G401 (cell line): ENCODE measurements around the gene MARCHF2. TPM values are rescaled to one million over a fixed set of nuclear protein-coding genes. Genes with fewer than 3 reads are reported as not detected.

Experiments used
- DNase-seq: peaks from one replicate; pipeline ENCODE4 v3.0.0-alpha.2; 2015; ENCODE audit warnings: low spot score
- in situ Hi-C: cut with HindIII; loops from 2 replicates; pipeline ENCODE4 v1.10.0; 2016; ENCODE audit warnings: low sequenced_read_pairs, mixed read lengths
- total RNA-seq: library from RNA; depleted of rRNA; stranded (reverse); fragments of >200 nt; shearing (Covaris generic); gene quantifications from 2 replicates; pipeline ENCODE4 v1.2.3, GENCODE V29; 2014; rRNA removed

Gene MARCHF2
- total RNA-seq, 1 experiment from 2014 or later: 45.4 TPM

- in situ Hi-C loops: no loop called here
- no peak for DNase-seq
Measured at GRCh38 chr19:8488365-8488764, 75.3 kb downstream of the MARCHF2 start.

Other genes starting within 250 kb of the MARCHF2 start
- gene CERS4, start 203.9 kb upstream of the MARCHF2 start, total RNA-seq: 81.1 and 102 TPM in 2 replicates
- gene CD320, start 104.9 kb upstream of the MARCHF2 start, total RNA-seq: 141 and 173 TPM in 2 replicates
- gene NDUFA7, start 91.9 kb upstream of the MARCHF2 start, total RNA-seq: 39.8 and 59.0 TPM in 2 replicates
- gene RPS28, start 91.8 kb upstream of the MARCHF2 start, total RNA-seq: 791 and 831 TPM in 2 replicates
- 0.81 and 1.2 TPM in 2 replicates for gene KANK3, start 70.0 kb upstream of the MARCHF2 start, total RNA-seq
- 2.2 and 8.4 TPM in 2 replicates for gene ANGPTL4, start 49.1 kb upstream of the MARCHF2 start, total RNA-seq
- gene RAB11B, start 22.9 kb upstream of the MARCHF2 start, total RNA-seq: 30.4 and 39.1 TPM in 2 replicates
- 101 and 123 TPM in 2 replicates for gene HNRNPM, start 31.7 kb downstream of the MARCHF2 start, total RNA-seq
- gene PRAM1, start 89.3 kb downstream of the MARCHF2 start, total RNA-seq: not detected in 2 replicates
- gene ZNF414, start 100.9 kb downstream of the MARCHF2 start, total RNA-seq: not detected in 2 replicates
- 3.4 TPM in 1 of 2 replicates, not detected in the other for gene MYO1F, start 164.1 kb downstream of the MARCHF2 start, total RNA-seq
- 8.7 and 14.5 TPM in 2 replicates for gene ADAMTS10, start 197.4 kb downstream of the MARCHF2 start, total RNA-seq
- gene NFILZ, start 217.3 kb downstream of the MARCHF2 start, total RNA-seq: not detected in 2 replicates